Astrocyte (in vitro differentiated cells and primary cell): ENCODE results near the gene RAB39B. TPM values are rescaled to one million over a fixed set of nuclear protein-coding genes. Genes with fewer than 3 reads are reported as not detected.
"Not testable (repeated sequence)": the region's sequence is repeated elsewhere in the genome, so short reads cannot be mapped to it uniquely, and the experiment has no call there.

Experiments used
- DNase-seq: peaks from one replicate; pipeline ENCODE4 v3.0.0-alpha.2; 2010; ENCODE audit warnings: low read depth
- FAIRE-seq: peaks from 2 replicates; lab custom pipeline; 2011; peaks lifted over from hg19 to GRCh38; lab: Jason Lieb, UNC
- H2AFZ ChIP-seq: 2 replicates; pipeline ENCODE4 v1.6.0; 2012; ENCODE audit warnings: low read depth, low read length, inconsistent platforms
- H3K27ac ChIP-seq: 2 replicates; pipeline ENCODE4 v1.5.1; 2011; ENCODE audit warnings: low read depth, low read length, inconsistent platforms
- H3K27me3 ChIP-seq: 2 replicates; pipeline ENCODE4 v1.6.0; 2011; ENCODE audit warnings: low read length, inconsistent platforms; ENCODE audit not compliant: insufficient read depth
- H3K36me3 ChIP-seq: 2 replicates; pipeline ENCODE4 v1.5.1; 2011; ENCODE audit warnings: low read length, inconsistent platforms; ENCODE audit not compliant: insufficient read depth
- H3K4me1 ChIP-seq: 2 replicates; pipeline ENCODE4 v1.5.1; 2011; ENCODE audit warnings: low read length, inconsistent platforms; ENCODE audit not compliant: insufficient read depth
- H3K4me2 ChIP-seq: 2 replicates; pipeline ENCODE4 v1.6.0; 2012; ENCODE audit warnings: low read length, inconsistent platforms
- H3K4me3 ChIP-seq: 2 replicates; pipeline ENCODE4 v1.5.1; 2011; ENCODE audit warnings: low read depth, mild to moderate bottlenecking, low read length, inconsistent platforms; ENCODE audit not compliant: insufficient read depth
- H3K79me2 ChIP-seq: 2 replicates; pipeline ENCODE4 v1.6.0; 2012; ENCODE audit warnings: mild to moderate bottlenecking, low read length, inconsistent platforms; ENCODE audit not compliant: insufficient read depth
- H3K9ac ChIP-seq: 2 replicates; pipeline ENCODE4 v1.6.0; 2012; ENCODE audit warnings: mild to moderate bottlenecking, low read length, inconsistent platforms
- H3K9me3 ChIP-seq: 2 replicates; pipeline ENCODE4 v1.5.1; 2012; ENCODE audit warnings: low read depth, mild to moderate bottlenecking, low read length, inconsistent platforms; ENCODE audit not compliant: insufficient read depth
- H4K20me1 ChIP-seq: 2 replicates; pipeline ENCODE4 v1.6.0; 2012; ENCODE audit warnings: low read length, inconsistent platforms; ENCODE audit not compliant: insufficient read depth
- H3K27ac Mint-ChIP-seq: one replicate; pipeline ENCODE4 v1.8.0; 2021; ENCODE audit warnings: mild to moderate bottlenecking, mixed read lengths; ENCODE audit not compliant: unreplicated experiment
- H3K27me3 Mint-ChIP-seq: one replicate; pipeline ENCODE4 v1.8.0; 2021; ENCODE audit warnings: low read depth, mixed read lengths; ENCODE audit not compliant: unreplicated experiment
- H3K36me3 Mint-ChIP-seq: one replicate; pipeline ENCODE4 v1.8.0; 2021; ENCODE audit warnings: low read depth, mixed read lengths; ENCODE audit not compliant: unreplicated experiment
- H3K4me1 Mint-ChIP-seq: one replicate; pipeline ENCODE4 v1.8.0; 2021; ENCODE audit warnings: low read depth, mixed read lengths; ENCODE audit not compliant: unreplicated experiment
- H3K4me3 Mint-ChIP-seq: one replicate; pipeline ENCODE4 v1.8.0; 2021; ENCODE audit warnings: mild to moderate bottlenecking, moderate library complexity, mixed read lengths; ENCODE audit not compliant: unreplicated experiment
- H3K9me3 Mint-ChIP-seq: one replicate; pipeline ENCODE4 v1.8.0; 2021; ENCODE audit warnings: mild to moderate bottlenecking, mixed read lengths; ENCODE audit not compliant: unreplicated experiment
- CTCF ChIP-seq: IDR thresholded peaks from 2 replicates; pipeline ENCODE4 v1.5.1; 2011; ENCODE audit warnings: low read depth, mild to moderate bottlenecking, inconsistent platforms, low read length, moderate library complexity; ENCODE audit not compliant: insufficient read depth
- EZH2 ChIP-seq: IDR thresholded peaks from 2 replicates; pipeline ENCODE4 v1.6.1; 2012; ENCODE audit warnings: mild to moderate bottlenecking, low read length, inconsistent platforms; ENCODE audit not compliant: insufficient read depth
- total RNA-seq: library from RNA; stranded (reverse); gene quantifications from 2 replicates; pipeline ENCODE4 v1.2.1, GENCODE V29; 2021

The RAB39B gene
- total RNA-seq, 1 donor from 2014 or later: 1.5 TPM

- H3K27ac Mint-ChIP-seq: no peak overlapping the region
These were observed 33.1 kb downstream of the RAB39B start for GRCh38 chrX:155231163-155231562.

GRCh38 chrX:155225774-155226173 lies 38.5 kb downstream of the RAB39B start:
- Histone ChIP-seq H3K27me3 (no peaks in the 10 kb centered on the region), H3K9ac (no peak overlapping the region), H2AFZ (no peak overlapping the region), H3K36me3 (peaks cover 14% of the 10 kb centered on the region), H4K20me1 (peaks cover 3% of the 10 kb centered on the region), H3K27ac (no peak overlapping the region), H3K79me2 (peaks cover 20% of the 10 kb centered on the region), H3K4me2 (no peak overlapping the region), H3K9me3 (no peaks in the 10 kb centered on the region), H3K4me1 (no peaks in the 10 kb centered on the region), H3K4me3 (no peak overlapping the region)
- no peaks in the 10 kb centered on the region for H3K27me3 Mint-ChIP-seq
- H3K27ac Mint-ChIP-seq: no peak overlapping the region
- TF ChIP-seq CTCF (no peak), EZH2 (no peak)
- no peak overlapping the region for H3K4me3 Mint-ChIP-seq
- no peaks in the 10 kb centered on the region for H3K9me3 Mint-ChIP-seq
- peaks cover 3% of the 10 kb centered on the region for H3K36me3 Mint-ChIP-seq
- no peaks in the 10 kb centered on the region for H3K4me1 Mint-ChIP-seq
- FAIRE-seq (peak; percentile 92), DNase-seq (no peak)

More at GRCh38 chrX:155231163-155231562, 33.1 kb downstream of the RAB39B start:
- Histone ChIP-seq H3K27ac (no peak overlapping the region), H2AFZ (no peak overlapping the region), H3K9me3 (no peaks in the 10 kb centered on the region), H3K9ac (no peak overlapping the region), H3K27me3 (no peaks in the 10 kb centered on the region), H3K4me3 (no peak overlapping the region), H3K79me2 (peaks cover 11% of the 10 kb centered on the region), H3K36me3 (peaks cover 11% of the 10 kb centered on the region), H4K20me1 (peaks cover 7% of the 10 kb centered on the region), H3K4me1 (no peaks in the 10 kb centered on the region), H3K4me2 (no peak overlapping the region)
- Mint-ChIP-seq H3K4me1 (peaks cover 7% of the 10 kb centered on the region), H3K4me3 (no peak overlapping the region), H3K36me3 (peaks cover 6% of the 10 kb centered on the region), H3K9me3 (no peaks in the 10 kb centered on the region), H3K27me3 (no peaks in the 10 kb centered on the region)
- TF ChIP-seq CTCF: no peak
- FAIRE-seq (no peak), DNase-seq (no peak)

GRCh38 chrX:155223746-155224145 lies 40.5 kb downstream of the RAB39B start:
- Histone ChIP-seq H3K36me3 (peaks cover 17% of the 10 kb centered on the region), H3K79me2 (peaks cover 41% of the 10 kb centered on the region)
- not testable (repeated sequence) for H3K4me2 ChIP-seq, H3K4me3 ChIP-seq, H3K4me1 Mint-ChIP-seq, FAIRE-seq, H3K4me1 ChIP-seq, DNase-seq, H3K9me3 ChIP-seq, H3K9me3 Mint-ChIP-seq, H3K36me3 Mint-ChIP-seq, H2AFZ ChIP-seq, H3K27me3 ChIP-seq, H3K27ac ChIP-seq, H3K4me3 Mint-ChIP-seq, H3K27me3 Mint-ChIP-seq, H4K20me1 ChIP-seq, H3K27ac Mint-ChIP-seq, H3K9ac ChIP-seq
